Kidney (tissue), 14 donors: ENCODE results near the gene CACNB2. TPM values are rescaled to one million over a fixed set of nuclear protein-coding genes. Genes with fewer than 3 reads are reported as not detected.
A peak's percentile ranks its signal among the peaks of the same experiment; 100 is the strongest.

Experiments used
- DNase-seq, 5 donors: peaks; one replicate each; pipeline ENCODE4 v3.0.0-alpha.2; 2013 to 2020
- FAIRE-seq: peaks from 2 replicates; lab custom pipeline; 2012; peaks lifted over from hg19 to GRCh38; lab: Jason Lieb, UNC
- H3K27ac ChIP-seq, 2 donors: one replicate each; pipeline ENCODE4 v1.7.0; 2013; ENCODE audit warnings: low read depth in 2 of 2, low read length in 2 of 2, inconsistent platforms in 1 of 2
- H3K27me3 ChIP-seq: one replicate; pipeline ENCODE4 v1.7.1; 2013; ENCODE audit warnings: low read length, inconsistent platforms; ENCODE audit not compliant: control insufficient read depth, insufficient read depth
- H3K36me3 ChIP-seq, 3 donors: one replicate each; pipeline versions ENCODE4 v1.7.0 to v1.7.1; 2013; ENCODE audit warnings: low read length in 3 of 3, control low read depth in 1 of 3, inconsistent platforms in 1 of 3; ENCODE audit not compliant: insufficient read depth in 3 of 3, control insufficient read depth in 2 of 3
- H3K4me1 ChIP-seq, 3 donors: one replicate each; pipeline versions ENCODE4 v1.7.0 to v1.7.1; 2013; ENCODE audit warnings: low read length in 3 of 3, inconsistent platforms in 1 of 3, low read depth in 1 of 3; ENCODE audit not compliant: control insufficient read depth in 2 of 3, insufficient read depth in 2 of 3
- H3K4me3 ChIP-seq, 3 donors: one replicate each; pipeline versions ENCODE4 v1.7.0 to v1.8.1; 2013; ENCODE audit warnings: low read length in 3 of 3, control low read depth in 1 of 3, inconsistent platforms in 1 of 3
- H3K9ac ChIP-seq, 3 donors: one replicate each; pipeline versions ENCODE4 v1.7.0 to v1.7.1; 2013; ENCODE audit warnings: low read length in 3 of 3, control low read depth in 1 of 3, inconsistent platforms in 1 of 3
- H3K9me3 ChIP-seq, 3 donors: one replicate each; pipeline versions ENCODE4 v1.7.0 to v1.7.1; 2013; ENCODE audit warnings: low read length in 3 of 3, control low read depth in 1 of 3, inconsistent platforms in 1 of 3; ENCODE audit not compliant: control insufficient read depth in 2 of 3, insufficient read depth in 1 of 3
- CTCF ChIP-seq: IDR thresholded peaks from 3 replicates; pipeline ENCODE4 v1.5.1; 2012; ENCODE audit warnings: mild to moderate bottlenecking, moderate library complexity, borderline replicate concordance; ENCODE audit not compliant: insufficient read depth; ENCODE audit errors: extremely low read depth
- intact Hi-C: fragments of 100-400 bp; cut with DNase I; formaldehyde crosslinking; loops from one replicate; pipeline ENCODE4 v1.11.1; 2022
- polyA plus RNA-seq: library from polyadenylated mRNA; stranded (reverse); fragments of 350-450 nt; fragmentation: Illumina TruSeq; extraction: RNeasy Lipid Tissue Mini Kit (QIAGEN cat#74804); gene quantifications from one replicate; pipeline ENCODE4 v1.2.3, GENCODE V29; 2014; ENCODE audit warnings: low read depth, low replicate concordance; ENCODE audit not compliant: insufficient read depth
- total RNA-seq: library from RNA; stranded (reverse); fragmentation: NEBNext Ultra II Directional; extraction: Animal tissue kit (Norgen Biotek cat#: 25700); gene quantifications from one replicate; pipeline ENCODE4 v1.2.1, GENCODE V29; 2021
- donor health status: control.
- donor health status: control.
- donor health status: control.
- donor health status: control.
- donor health status: control.
- donor health status: DM: yes; HTN: yes; CAD: no.
- donor health status: Normal renal cell carcinoma (clear cell type).

Gene CACNB2
- total and polyA plus RNA-seq, 2 donors from 2014 or later: 2.8 TPM

GRCh38 chr10:18368682-18369081, 228.5 kb downstream of the CACNB2 start:
- no peak overlapping the region for H3K4me3 ChIP-seq
- FAIRE-seq (peak; percentile 17), DNase-seq (no peak)
- H3K27ac ChIP-seq: no peak overlapping the region
- no peaks in the 10 kb centered on the region for H3K27me3 ChIP-seq
- no peaks in the 10 kb centered on the region for H3K4me1 ChIP-seq
- H3K36me3 ChIP-seq: no peaks in the 10 kb centered on the region
- TF ChIP-seq CTCF: no peak
- intact Hi-C loops: no loop called here
- H3K9me3 ChIP-seq: no peaks in the 10 kb centered on the region
- H3K9ac ChIP-seq: no peak overlapping the region

GRCh38 chr10:18369859-18370473, 229.7 kb downstream of the CACNB2 start:
- Histone ChIP-seq H3K4me3 (no peak overlapping the region), H3K36me3 (no peaks in the 10 kb centered on the region), H3K9ac (no peak overlapping the region), H3K27me3 (no peaks in the 10 kb centered on the region), H3K4me1 (no peaks in the 10 kb centered on the region), H3K9me3 (no peaks in the 10 kb centered on the region), H3K27ac (no peak overlapping the region)
- TF ChIP-seq CTCF: no peak
- intact Hi-C loops: no loop called here
- FAIRE-seq (no peak), DNase-seq (no peak)

- DNase-seq (no peak), FAIRE-seq (no peak)
- no peaks in the 10 kb centered on the region for H3K27me3 ChIP-seq
- no peak overlapping the region for H3K4me3 ChIP-seq
- H3K27ac ChIP-seq: no peak overlapping the region
- H3K36me3 ChIP-seq: no peaks in the 10 kb centered on the region
- no peak overlapping the region for H3K9ac ChIP-seq
- H3K4me1 ChIP-seq: no peaks in the 10 kb centered on the region
- intact Hi-C loops: no loop called here
- no peaks in the 10 kb centered on the region for H3K9me3 ChIP-seq
- no peak for TF ChIP-seq CTCF
Observed at GRCh38 chr10:18376650-18377049, 236.4 kb downstream of the CACNB2 start.

- no peak for TF ChIP-seq CTCF
- no peaks in the 10 kb centered on the region for H3K36me3 ChIP-seq
- H3K27ac ChIP-seq: no peak overlapping the region
- no peak overlapping the region for H3K4me3 ChIP-seq
- intact Hi-C loops: no loop called here
- H3K9me3 ChIP-seq: no peaks in the 10 kb centered on the region
- DNase-seq (no peak), FAIRE-seq (no peak)
- no peaks in the 10 kb centered on the region for H3K4me1 ChIP-seq
- no peaks in the 10 kb centered on the region for H3K27me3 ChIP-seq
- H3K9ac ChIP-seq: no peak overlapping the region
Observed at GRCh38 chr10:18377898-18378297, 237.7 kb downstream of the CACNB2 start.
